Stimulated activated CD4-positive, alpha-beta T cell treated with anti-CD3 and anti-CD28 coated beads, TNF-alpha, amount 100 ng/mL, for 24 hours (primary cell): Measurements from ENCODE around the gene TSHR.
"Not testable (repeated sequence)": the region's sequence is repeated elsewhere in the genome, so short reads cannot be mapped to it uniquely, and the experiment has no call there.

Experiments
- DNase-seq, 3 experiments: peaks; one replicate each; pipeline ENCODE4 v3.0.0-alpha.2; 2020; ENCODE audit warnings: low read depth in 3 of 3

TSHR gene

DNA sequence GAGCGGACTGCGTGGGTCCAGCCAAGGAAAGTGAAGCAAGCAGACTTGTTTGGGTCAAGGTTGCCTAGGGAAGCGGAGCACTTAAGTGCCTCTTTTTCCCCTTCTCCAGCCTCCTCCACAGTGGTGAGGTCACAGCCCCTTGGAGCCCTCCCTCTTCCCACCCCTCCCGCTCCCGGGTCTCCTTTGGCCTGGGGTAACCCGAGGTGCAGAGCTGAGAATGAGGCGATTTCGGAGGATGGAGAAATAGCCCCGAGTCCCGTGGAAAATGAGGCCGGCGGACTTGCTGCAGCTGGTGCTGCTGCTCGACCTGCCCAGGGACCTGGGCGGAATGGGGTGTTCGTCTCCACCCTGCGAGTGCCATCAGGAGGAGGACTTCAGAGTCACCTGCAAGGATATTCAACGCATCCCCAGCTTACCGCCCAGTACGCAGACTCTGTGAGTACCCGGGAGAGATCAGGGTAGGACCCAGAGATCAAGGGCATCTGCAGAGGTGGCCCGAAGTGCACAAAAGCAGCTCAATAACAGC is at the start of gene TSHR:
TSS of gene TSHR (plus strand) at position 206 of the 526 bp plus-strand sequence. CDS start at position 266, 60 bp downstream.
- no peak for DNase-seq

DNA sequence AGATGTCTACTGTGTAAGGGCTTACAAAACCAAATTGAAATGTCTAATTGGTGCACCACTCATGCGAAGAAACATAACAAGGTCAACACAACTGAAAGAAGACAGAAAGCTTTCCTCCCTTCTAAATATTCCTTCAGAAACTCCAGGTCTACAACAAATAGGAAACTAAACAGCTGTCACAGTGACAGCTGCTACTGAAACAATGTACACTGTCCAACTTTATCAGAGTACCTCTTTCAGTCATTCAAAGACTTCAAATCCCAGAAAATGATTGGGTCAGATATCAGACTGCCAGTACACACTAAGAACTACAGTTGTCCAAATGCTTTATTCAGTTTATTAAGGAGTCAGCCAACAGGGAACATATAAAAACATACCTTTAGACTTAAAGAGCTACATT is 49.1 kb upstream of the TSHR start:
- DNase-seq: no peak

DNA sequence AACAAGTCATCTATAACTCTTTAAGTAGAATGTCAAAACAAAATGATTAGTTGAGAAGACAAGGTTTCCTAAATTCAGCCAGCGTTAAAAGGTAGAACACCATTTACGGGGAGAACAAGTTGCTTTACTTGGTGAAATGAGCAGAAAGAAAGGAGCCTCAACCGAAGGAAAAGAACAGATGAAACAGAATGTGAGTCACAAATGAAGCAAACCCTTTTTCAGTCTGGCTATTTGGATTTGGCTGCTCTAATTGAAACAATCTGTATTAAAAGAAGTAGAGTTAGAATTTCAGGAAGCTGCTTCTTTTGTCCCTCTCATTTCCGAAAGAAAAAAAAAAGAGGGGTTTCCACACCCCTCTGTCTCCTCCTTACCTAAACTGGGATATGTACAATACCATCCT is 48.5 kb upstream of the TSHR start:
- no peak for DNase-seq

DNA sequence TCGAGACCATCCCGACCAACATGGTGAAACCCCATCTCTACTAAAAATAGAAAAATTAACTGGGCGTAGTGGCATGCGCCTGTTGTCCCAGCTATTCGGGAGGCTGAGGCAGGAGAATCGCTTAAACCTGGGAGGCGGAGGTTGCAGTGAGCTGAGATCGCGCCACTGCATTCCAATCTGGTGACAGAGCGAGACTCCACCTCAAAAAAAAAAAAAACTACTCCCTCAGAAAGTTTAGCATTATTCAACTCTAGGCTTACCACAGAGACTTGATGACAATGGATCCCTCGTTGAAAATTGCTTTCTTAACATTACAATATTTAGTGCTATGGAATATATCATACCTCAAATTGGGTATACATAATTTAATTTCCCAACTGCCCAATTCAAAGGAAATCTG is 43.4 kb upstream of the TSHR start:
- not testable (repeated sequence) for DNase-seq

DNA sequence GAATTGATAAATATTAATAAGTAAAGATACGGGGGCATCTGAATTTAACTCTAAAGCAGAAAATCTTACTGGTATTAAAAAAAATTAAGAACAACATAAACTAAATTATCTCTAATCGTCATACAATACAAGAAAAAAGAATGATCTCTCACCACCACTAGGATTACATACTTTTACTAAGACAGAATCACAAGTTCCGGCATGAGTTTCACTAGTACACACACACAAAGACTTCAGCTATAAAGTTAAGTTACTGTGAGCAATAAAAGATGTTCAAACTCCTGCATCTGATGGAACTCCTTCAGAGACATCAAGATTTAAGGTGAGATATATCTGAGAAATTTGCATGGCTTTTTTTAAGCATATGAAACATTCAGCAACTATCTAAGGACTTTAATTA is 35.8 kb upstream of the TSHR start:
- DNase-seq: no peak

DNA sequence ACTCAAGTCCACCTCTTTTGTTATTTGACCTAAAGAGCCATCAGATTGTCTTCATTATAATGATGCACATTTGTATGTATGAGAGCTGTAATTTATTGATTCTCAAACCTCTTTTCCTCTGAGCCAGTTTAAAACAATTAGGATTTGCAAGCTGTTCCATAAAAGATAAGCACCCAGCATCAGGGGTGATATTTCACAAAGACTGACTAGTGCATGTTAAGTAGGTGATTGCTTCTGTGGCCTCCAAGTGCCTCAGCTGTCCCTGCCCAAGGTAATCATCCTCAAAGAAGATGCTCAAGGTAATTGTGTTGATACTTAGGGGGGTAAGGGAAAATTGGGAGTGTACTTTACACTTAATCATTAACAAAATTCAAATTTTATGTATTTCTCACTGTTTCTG is 32.1 kb upstream of the TSHR start:
- DNase-seq: no peak

DNA sequence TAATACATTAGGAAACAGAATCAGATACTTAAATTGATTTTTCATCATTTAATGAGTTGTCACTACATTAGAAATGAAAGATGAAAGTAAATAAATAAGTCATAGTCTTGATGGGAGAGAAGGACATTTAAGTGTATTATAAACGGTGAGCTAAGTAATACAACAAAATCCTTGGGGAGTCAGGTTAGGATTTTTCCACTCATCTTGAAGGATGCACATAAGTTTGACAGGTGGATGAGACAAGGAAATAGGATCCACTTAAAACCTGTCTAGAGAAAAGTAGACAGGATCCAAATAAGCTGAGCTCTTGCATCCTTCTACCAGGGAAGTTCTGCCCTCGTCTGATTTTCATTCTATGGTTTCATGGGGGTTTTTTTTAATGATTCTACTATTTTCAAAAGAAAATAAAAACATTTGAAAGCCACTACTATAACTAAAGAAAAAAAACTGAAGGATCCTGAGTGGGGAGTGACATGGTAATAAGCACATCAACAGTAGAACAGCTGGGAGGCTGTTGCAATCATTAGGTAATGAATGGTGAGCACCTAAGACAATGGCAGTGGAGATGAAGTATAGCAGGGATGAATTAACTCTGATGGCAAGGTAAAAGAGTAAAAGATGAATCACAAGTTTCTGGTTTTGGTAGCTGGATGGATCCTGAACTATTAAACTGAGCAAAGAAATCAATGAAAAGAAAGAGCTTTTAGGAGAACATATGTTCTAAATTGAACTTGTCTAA is 30.9 kb upstream of the TSHR start:
- no peak for DNase-seq

DNA sequence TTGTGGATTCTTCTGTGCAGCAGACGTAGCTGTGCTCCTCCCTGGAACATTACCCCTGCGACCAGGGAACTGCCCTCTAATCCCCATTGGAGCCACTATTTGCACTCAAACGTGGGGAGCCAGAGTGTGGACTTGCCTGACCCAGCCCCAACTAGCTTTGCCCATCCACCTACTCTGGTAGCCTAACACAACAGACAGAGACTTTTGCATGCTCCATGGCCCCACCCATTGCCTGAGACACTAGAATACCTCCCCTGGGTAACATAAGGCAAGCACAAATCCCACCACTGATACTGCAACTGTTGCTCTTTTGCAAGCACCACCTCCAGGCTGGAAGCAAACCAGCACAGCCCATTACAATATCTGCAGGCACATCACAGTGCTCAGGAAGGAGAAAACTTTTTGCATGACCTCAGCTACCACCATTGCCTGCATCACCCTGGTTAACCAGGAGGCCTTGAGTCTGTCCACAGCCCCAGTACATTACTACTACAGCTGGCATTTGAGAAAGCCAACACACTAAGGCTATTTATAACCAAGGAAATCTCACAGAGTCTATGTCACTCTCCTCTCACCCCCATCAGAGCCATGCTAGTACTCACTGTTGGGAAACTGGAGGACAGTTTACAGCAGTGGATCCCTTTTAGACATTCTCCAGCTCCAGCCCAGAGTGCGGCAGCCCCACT is 28.9 kb upstream of the TSHR start:
- DNase-seq: no peak

DNA sequence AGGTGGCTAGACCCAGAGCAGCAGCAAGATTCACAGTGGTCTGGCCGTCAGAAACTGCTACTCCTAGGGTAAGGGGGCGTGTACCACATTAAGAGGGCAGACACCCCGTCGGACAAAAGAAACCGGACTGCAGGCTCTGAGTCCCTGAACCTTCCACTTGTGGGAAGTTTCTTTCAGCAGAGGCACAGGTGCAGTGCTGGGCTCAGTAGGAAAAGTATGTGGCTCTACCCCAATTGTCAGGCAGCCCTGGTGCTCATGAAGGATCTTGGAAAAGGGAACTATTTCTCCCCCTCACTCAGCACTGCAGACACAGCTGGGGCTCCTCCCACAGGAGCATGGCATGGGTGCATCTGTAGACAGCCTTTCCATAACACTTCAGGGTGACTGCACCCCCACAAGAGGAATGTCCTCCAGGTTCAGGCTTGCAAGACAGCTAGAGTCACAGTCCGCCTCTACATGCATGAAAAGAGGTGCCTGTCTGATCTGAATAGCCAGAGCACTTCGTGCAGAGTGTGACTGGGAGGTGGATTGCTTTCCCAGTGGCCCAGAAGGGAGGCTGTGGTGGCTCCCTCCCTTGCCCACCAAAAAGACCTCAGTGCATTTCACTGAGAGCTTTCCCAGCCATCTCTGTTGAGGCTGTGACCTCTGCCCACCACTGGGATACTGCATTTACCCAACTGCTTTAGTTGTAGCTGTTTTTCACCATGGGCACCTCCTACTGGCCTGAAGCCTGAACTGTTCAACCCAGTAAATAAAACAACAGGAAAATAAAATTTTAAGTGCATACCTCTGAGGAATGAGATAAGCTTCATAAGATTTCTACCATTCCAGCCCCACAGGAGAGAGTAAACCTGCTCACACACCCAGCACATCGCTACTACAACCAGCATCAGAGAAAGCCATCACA is 28.1 kb upstream of the TSHR start:
- DNase-seq: no peak

DNA sequence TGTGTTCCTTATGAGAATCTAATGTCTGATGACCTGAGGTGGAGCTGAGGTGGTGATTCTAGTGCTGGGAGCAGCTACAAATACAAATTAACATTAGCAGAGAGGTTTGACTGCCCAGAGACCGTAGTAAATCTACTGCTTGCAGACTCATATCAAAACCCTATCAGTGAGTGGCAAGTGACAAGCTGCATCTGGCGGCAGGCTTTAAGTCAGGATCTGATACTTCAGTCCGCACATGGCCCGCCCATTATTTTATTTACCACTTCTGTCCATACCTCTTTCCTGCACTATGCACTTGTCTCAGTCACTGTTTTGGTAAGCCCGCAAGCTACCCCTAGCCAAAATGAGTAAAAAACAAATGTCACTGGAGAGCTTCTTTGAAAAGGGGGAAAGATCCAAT is 25.3 kb upstream of the TSHR start:
- DNase-seq: no peak

DNA sequence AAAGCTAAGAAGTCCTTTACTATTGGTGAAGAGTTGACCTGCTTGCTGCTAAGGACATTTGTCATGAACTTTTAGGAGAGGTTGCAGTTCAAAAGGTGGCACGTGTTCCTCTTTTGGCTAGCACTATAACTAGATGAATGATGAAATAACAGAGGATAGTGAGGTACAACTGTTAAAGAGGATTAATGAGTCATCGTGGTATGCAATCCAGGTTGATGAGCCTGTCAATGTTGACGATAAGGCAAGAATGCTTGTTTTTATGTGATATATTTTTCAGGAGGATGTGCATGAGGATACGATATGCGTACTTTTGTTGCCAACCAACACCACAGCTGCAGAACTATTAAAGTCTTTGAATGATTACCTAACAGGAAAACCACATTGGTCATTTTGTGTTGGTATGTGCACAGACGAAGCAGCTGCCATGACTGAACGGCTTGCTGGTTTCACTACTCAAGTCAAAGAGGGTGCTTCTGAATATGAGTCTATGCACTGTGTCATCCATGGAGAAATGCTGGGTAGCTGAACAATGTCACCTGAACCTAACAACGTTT is 24.5 kb upstream of the TSHR start:
- peak in 1 of 3 experiments; percentile 29 for DNase-seq

DNA sequence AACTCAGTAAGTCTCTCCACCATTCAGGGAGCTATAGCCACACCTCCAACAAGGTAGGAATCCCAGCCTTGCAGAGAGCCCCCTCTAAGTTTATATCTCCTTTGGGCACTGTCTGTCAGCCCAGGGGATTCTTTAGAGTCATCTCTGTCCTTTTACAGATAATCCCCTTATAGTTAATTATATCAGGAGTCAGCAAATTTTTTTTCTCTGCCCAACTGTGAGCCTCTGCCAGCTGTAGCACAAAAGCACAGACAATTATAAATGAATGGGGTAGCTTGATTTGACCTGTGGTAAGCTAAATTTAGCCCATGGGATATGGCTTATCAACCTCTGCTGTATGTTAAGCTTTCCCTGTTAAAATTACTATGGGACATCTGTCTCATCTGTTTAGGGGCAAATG is 22.1 kb upstream of the TSHR start:
- no peak for DNase-seq

DNA sequence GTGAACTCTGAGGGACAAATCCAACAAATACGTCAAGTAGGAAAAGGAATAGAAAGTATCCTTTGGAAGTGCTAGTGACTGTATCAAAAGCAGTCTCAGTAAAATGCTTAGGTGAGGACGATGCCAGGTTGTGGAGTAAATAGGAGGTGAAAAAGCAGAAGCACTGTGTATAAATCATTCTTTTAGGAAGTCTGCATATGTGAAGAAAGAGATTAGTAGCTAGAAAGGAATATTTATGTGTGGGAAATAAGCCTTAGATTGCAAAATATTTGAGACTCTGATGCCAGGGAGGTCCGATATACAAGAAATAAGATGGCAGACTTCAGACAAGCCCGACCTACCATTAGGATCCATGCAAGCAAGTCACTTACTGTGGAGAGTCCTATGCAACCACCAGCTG is 21.7 kb upstream of the TSHR start:
- DNase-seq: no peak

DNA sequence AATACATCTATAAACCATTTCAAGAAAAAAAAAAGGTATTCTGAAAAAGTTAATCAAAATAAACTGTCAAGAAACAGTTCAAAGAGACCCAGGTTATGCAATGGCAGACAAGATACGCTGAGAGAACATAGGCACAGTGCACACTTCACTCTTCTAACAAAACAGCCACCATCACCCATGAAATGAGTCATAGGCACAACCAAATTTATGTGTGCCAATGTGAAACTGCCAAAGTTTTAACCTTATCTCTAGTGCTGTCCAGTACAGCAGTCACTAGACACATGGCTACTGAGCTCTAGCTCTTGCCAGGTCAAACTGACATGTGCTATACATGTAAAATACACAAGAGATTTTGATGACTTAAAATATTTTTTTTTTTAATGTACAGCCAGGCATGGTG is 15.3 kb upstream of the TSHR start:
- no peak for DNase-seq

DNA sequence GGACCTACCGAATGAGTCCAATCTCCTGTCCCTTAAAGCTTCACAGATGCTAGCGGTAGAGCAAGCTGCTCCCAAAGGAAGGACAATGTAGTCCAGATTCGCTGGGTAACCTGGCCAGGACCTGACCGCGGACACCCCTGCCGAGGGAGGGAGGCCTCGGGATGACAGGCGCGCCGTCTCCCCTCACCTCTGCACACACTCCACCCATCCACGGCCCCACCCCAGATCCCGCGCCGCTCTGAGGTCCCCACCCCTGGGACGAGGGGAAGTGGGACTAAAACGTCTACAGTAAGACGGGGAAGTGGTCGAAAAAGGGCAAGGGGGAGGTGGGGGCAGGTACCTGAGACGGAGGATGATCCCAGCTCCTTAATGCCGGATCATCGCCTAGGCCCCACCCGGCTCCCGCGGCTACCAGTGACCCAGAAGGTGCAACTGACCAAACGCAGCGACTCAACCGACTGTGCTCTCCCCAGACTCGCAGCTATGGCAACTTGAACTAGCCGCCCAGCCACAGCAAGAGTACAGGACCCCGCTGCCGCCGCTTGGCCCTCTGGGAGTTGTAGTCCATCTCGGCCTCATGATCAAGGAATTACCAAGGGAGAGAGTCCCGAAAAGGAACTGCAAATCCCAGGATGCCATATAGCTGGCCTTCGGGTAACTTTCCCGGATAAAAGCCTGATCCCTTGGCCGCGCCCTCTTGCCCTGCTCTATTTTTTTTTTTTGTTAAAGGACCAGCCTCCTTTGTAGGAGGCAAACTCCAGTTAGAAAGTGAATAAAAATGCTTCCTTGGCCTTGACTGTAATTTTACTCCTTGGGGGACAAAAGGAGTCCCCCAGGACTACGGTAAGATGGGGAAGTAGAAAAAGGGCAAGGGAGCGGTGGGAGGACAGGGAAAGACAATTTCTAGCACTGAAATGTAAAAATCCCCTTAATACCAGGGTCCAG is 13.9 kb upstream of the TSHR start, which contains the start of gene CEP128:
TSS of gene CEP128 (minus strand) at position 498 of the 945 bp plus-strand sequence.
- DNase-seq: peak; percentile 73 to 86 (median 82)

DNA sequence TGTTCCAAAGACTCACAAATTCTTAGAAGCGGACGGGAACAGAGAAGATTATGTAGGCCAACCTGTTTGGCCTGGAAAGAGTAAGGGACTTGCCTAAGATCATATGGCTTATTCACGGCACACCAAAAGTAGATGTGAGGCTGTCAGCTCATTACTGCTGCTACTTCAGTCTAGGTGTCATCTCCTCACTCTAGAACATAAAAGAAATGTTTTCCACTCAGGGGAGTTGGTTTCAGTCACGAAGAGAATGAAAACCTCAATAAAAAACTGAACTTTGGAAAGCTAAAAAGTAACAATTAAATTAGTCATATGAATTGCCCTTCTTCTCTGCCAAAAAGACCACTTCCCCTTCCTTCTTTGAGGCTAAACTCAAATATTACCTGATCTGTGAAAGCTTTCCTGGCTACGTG is 13.2 kb upstream of the TSHR start:
- no peak for DNase-seq

DNA sequence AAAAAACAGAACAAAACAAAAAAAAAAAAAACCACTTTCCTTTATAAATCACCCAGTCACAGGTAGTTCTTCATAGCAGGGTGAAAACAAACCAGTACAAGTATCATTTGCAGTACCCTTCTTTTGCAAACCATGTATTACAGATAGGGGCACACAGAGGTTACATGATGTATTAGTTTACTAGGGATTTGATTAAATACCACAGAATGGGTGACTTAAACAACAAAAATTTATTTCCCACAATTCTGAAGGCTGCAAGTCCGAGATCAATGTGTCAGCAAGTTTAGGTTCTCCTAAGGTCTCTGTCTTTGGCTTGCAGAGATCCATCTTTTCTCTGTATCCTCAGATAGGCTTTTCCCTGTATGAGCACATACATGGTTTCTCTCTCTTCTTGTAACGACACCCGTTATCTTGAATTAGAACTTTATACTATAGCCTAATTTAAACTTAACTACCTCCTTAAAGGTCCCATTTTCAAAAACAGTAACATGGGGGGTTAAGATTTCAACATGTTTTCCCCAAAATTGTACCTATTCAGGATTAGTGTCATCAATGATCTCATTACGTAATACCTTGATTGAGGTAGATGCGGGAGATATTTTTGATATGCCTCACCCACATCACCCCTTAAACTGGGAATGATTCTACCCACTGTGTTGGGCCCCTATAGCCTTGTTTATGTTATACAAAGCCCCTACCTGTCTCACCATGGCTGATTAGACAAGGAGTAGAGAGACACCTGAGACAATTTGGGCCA is 10.4 kb upstream of the TSHR start:
- DNase-seq: no peak

DNA sequence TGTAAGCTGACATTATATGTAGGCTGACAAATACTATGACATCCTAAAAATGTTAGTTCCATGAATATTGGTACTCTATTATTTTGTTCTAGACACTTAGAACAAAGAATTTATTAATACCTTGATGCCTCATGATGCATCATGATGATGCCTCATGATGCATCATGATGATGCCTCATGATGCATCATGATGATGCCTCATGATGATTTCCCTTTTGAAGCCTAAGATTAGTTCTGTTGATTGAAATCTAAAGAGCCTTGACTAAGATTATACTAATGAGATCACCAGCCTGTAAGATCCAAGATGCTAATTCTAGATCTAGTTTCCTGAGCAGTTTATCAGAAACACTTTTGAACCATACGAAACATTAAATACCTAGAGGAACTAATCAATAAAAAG is 9.2 kb upstream of the TSHR start:
- no peak for DNase-seq

DNA sequence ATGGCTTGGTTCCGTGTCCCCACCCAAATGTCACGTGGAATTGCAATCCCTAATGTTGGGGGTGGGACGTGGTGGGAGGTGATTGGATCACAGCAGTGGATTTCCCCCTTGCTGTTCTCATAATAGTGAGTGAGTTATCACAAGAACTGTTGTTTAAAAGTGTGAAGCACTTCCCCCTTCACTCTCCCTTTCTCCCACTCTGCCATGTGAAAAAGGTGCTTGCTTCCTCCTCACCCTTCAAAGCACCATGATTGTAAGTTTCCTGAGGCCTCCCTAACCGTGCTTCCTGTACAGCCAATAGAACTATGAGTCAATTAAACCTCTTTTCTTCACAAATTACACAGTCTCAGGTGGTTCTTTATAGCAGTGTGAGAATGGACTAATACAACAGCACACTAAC is 8.6 kb upstream of the TSHR start:
- DNase-seq: no peak

DNA sequence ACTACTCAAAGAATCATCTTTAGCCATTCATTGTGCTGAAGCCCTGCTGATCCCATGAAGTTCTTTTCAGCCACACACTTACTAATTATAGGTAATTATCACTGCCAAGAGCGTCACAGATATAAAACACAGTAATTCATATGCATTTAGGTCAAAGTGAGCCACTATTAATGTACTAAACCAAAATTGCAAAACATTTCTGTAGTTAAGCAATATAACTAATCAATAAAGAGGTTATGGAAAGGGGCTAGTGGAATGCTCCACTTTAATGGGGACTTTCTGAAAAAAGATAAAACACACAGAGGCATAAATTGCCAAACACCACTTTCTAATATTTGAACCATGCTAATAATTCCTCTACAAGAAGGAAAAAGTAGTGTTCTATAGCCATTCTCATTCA is 7.1 kb upstream of the TSHR start:
- no peak for DNase-seq
